ENCODE measurements around the gene CX3CR1.

The CX3CR1 gene

GRCh38 chr3:39220407-39221140, 59.3 kb downstream of the CX3CR1 start:
- no peak for DNase-seq

DNA sequence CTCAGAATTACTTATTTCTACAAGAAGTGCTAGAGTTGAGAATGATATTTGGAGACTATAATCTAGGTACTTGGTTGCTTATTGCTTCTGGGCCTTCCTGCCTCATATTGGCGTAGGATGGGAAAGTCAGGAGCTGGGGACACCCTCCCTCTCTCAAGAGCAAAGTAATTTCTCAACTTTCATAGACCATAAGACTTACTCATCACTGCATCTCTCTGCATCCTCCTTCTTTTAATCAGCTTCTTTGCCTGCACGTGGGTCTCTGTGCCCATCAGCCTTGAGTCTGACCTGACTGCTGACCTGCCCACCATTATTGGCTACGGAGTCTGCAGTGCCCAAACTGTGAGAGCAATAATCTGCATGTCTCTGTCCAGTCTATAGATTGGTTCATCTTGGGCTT, 60.1 kb downstream of the CX3CR1 start:
- no peak for DNase-seq

GRCh38 chr3:39216176-39216790, 63.6 kb downstream of the CX3CR1 start:
- DNase-seq = no peak

- DNase-seq = no peak
Observed at GRCh38 chr3:39213613-39214012, 66.2 kb downstream of the CX3CR1 start.
